Gastrocnemius medialis (tissue), 4 donors: ENCODE measurements around the gene EME1. TPM values are rescaled to one million over a fixed set of nuclear protein-coding genes. Genes with fewer than 3 reads are reported as not detected.
"Not testable (repeated sequence)": the region's sequence is repeated elsewhere in the genome, so short reads cannot be mapped to it uniquely, and the experiment has no call there.

Experiments used
- ATAC-seq, 2 donors: fragments of 150-250 bp; one replicate each; pipeline ENCODE4 v1.9.1; 2016
- DNase-seq, 2 donors: peaks; one replicate each; pipeline ENCODE4 v3.0.0-alpha.2; 2019
- H3K27ac ChIP-seq, 4 donors: fragments of 200-600 bp; sonication (generic); 1 replicate in 1 of 4; 2 replicates in 3 of 4; pipeline ENCODE4 v1.5.1; 2016 to 2018; ENCODE audit warnings: mild to moderate bottlenecking in 2 of 4, moderate library complexity in 1 of 4
- H3K27me3 ChIP-seq, 3 donors: fragments of 200-600 bp; sonication (generic) in 2 of 3; 1 replicate in 1 of 3; 2 replicates in 2 of 3; pipeline versions ENCODE4 v1.5.1 to v1.6.0; 2016 to 2019; ENCODE audit warnings: mild to moderate bottlenecking in 1 of 3, moderate library complexity in 1 of 3
- H3K36me3 ChIP-seq, 2 donors: fragments of 200-600 bp; sonication (generic) in 1 of 2; one replicate each; pipeline ENCODE4 v1.5.1; 2017 to 2018
- H3K4me1 ChIP-seq, 2 donors: fragments of 200-600 bp; sonication (generic) in 1 of 2; one replicate each; pipeline ENCODE4 v1.5.1; 2016 to 2017; ENCODE audit warnings: mild to moderate bottlenecking in 2 of 2
- H3K4me3 ChIP-seq, 4 donors: fragments of 200-600 bp; sonication (generic) in 3 of 4; 1 replicate in 1 of 4; 2 replicates in 3 of 4; pipeline ENCODE4 v1.5.1; 2016 to 2019; ENCODE audit warnings: mild to moderate bottlenecking in 2 of 4
- H3K9me3 ChIP-seq, 3 donors: fragments of 200-600 bp; sonication (generic) in 2 of 3; 1 replicate in 1 of 3; 2 replicates in 2 of 3; pipeline ENCODE4 v1.5.1; 2016 to 2019
- CTCF ChIP-seq, 5 experiments: fragments of 450-650 bp in 3 of 5; fragments of 200-600 bp in 2 of 5; sonication (generic) in 2 of 5; IDR thresholded peaks in 4 of 5; conservative IDR thresholded peaks in 1 of 5; 1 replicate in 4 of 5; 2 replicates in 1 of 5; pipeline ENCODE4 v1.5.1; 2016 to 2019; ENCODE audit warnings: antibody characterized with exemption in 5 of 5, mild to moderate bottlenecking in 3 of 5, moderate library complexity in 3 of 5
- POLR2A ChIP-seq, 2 donors: fragments of 450-650 bp; IDR thresholded peaks; one replicate each; pipeline ENCODE4 v1.6.1; 2017; ENCODE audit warnings: antibody characterized with exemption in 2 of 2, mild to moderate bottlenecking in 2 of 2, moderate library complexity in 2 of 2
- in situ Hi-C, 4 donors: fragments of 200-750 bp; cut with MboI; loops; one replicate each; pipeline versions ENCODE4 v1.15.0 to v1.8.0; 2017; ENCODE audit warnings: low sequenced_read_pairs in 4 of 4
- intact Hi-C: fragments of 100-400 bp; cut with DNase I; formaldehyde crosslinking; loops from one replicate; pipeline ENCODE4 v1.15.1; 2023; ENCODE audit warnings: low total_unique reads
- total RNA-seq, 4 donors: library from RNA; depleted of rRNA; stranded (reverse); fragments of >200 nt; gene quantifications; one replicate each; pipeline versions ENCODE4 v1.1.0 to v1.2.3, GENCODE V29; 2016

EME1 gene
- total RNA-seq, 4 donors from 2014 or later, result 0.82 to 0.95 TPM; not detected in 2

GRCh38 chr17:50424996-50425681 is 52.1 kb downstream of the EME1 start:
- TF ChIP-seq CTCF (IDR thresholded peaks at IDR 0.05 in 4 of 5, conservative IDR thresholded peaks at IDR 0.05 in 1 of 5) (no peak), POLR2A (IDR thresholded peaks at IDR 0.05) (no peak)
- intact Hi-C loops (loop anchor here (5.0 to 10.0 kb wide), 3 partner anchors 248 to 520 kb away; partner anchors contain the start of gene PDK2), in situ Hi-C loops (loop anchor here in 1 of 4 donors (10.0 kb wide), 1 partner anchor 50 kb away; the partner anchor contains the start of gene RSAD1)
- Histone ChIP-seq H3K4me1 (peaks cover 33 to 43% of the 10 kb centered on the region in 2 donors), H3K9me3 (no peaks in the 10 kb centered on the region), H3K27me3 (no peaks in the 10 kb centered on the region), H3K4me3 (peak overlapping the region; percentile 68 to 94 (median 86)), H3K36me3 (no peaks in the 10 kb centered on the region), H3K27ac (peak overlapping the region; percentile 93 to 96 (median 94))
- no peak for DNase-seq
- no peak for ATAC-seq

GRCh38 chr17:50425682-50426471 is 52.8 kb downstream of the EME1 start, which contains the start of gene ACSF2:
ACSF2 (plus strand) TSS chr17:50426218; CDS start chr17:50426262, 44 bp downstream.
- Histone ChIP-seq H3K4me1 (peaks cover 40 to 50% of the 10 kb centered on the region in 2 donors), H3K4me3 (peak within 1 kb of the TSS; percentile 68 to 94 (median 86)), H3K27me3 (no peaks in the 10 kb centered on the region), H3K27ac (peak within 1 kb of the TSS; percentile 93 to 96 (median 94)), H3K36me3 (no peaks in the 10 kb centered on the region), H3K9me3 (no peaks in the 10 kb centered on the region)
- DNase-seq (peak; percentile 69 to 77), ATAC-seq (peak; percentile 48 to 55)
- intact Hi-C loops (loop anchor here (2.0 to 10.0 kb wide), 4 partner anchors 53 to 519 kb away; partner anchors contain the start of genes PDK2 and RSAD1), in situ Hi-C loops (loop anchor here in 1 of 4 donors (10.0 kb wide), 1 partner anchor 49 kb away; the partner anchor contains the start of gene RSAD1)
- TF ChIP-seq CTCF (IDR thresholded peaks at IDR 0.05 in 4 of 5, conservative IDR thresholded peaks at IDR 0.05 in 1 of 5) (no peak), POLR2A (IDR thresholded peaks at IDR 0.05) (peak; percentile 81 to 88)

- in situ Hi-C loops, result loop anchor here in 1 of 4 donors (10.0 kb wide), 1 partner anchor 48 kb away; the partner anchor contains the start of gene RSAD1
- intact Hi-C loops, result loop anchor here (2.0 to 10.0 kb wide), 4 partner anchors 52 to 518 kb away; partner anchors contain the start of genes PDK2 and RSAD1
- H3K4me3 ChIP-seq, result peak overlapping the region; percentile 68 to 94 (median 86)
- ATAC-seq, result peak in 1 of 2 donors; percentile 1
- H3K9me3 ChIP-seq, result no peaks in the 10 kb centered on the region
- peaks cover 46 to 55% of the 10 kb centered on the region in 2 donors for H3K4me1 ChIP-seq
- DNase-seq, result no peak
- H3K36me3 ChIP-seq, result no peaks in the 10 kb centered on the region
- no peaks in the 10 kb centered on the region for H3K27me3 ChIP-seq
- TF ChIP-seq CTCF (IDR thresholded peaks at IDR 0.05 in 4 of 5, conservative IDR thresholded peaks at IDR 0.05 in 1 of 5) (no peak), POLR2A (IDR thresholded peaks at IDR 0.05) (no peak)
- peak overlapping the region; percentile 93 to 96 (median 94) for H3K27ac ChIP-seq
Measured at GRCh38 chr17:50426472-50426782, 53.4 kb downstream of the EME1 start.

GRCh38 chr17:50426814-50427787 is 54.1 kb downstream of the EME1 start:
- peak overlapping the region; percentile 68 to 94 (median 86) for H3K4me3 ChIP-seq
- ATAC-seq (peak; percentile 37 to 43), DNase-seq (peak; percentile 31 to 61)
- TF ChIP-seq POLR2A (IDR thresholded peaks at IDR 0.05) (peak in 1 of 2 donors; percentile 26), CTCF (IDR thresholded peaks at IDR 0.05 in 4 of 5, conservative IDR thresholded peaks at IDR 0.05 in 1 of 5) (peak in 1 of 5 experiments; percentile 16)
- intact Hi-C loops (loop anchor here (2.0 to 10.0 kb wide), 4 partner anchors 52 to 518 kb away; partner anchors contain the start of genes PDK2 and RSAD1), in situ Hi-C loops (loop anchor here in 1 of 4 donors (10.0 kb wide), 1 partner anchor 48 kb away; the partner anchor contains the start of gene RSAD1)
- peaks cover 53 to 58% of the 10 kb centered on the region in 2 donors for H3K4me1 ChIP-seq
- peak overlapping the region; percentile 93 to 96 (median 94) for H3K27ac ChIP-seq
- H3K9me3 ChIP-seq, result no peaks in the 10 kb centered on the region
- H3K36me3 ChIP-seq, result no peaks in the 10 kb centered on the region
- H3K27me3 ChIP-seq, result no peaks in the 10 kb centered on the region

- H3K9me3 ChIP-seq, H3K36me3 ChIP-seq, ATAC-seq, H3K27me3 ChIP-seq, DNase-seq: not testable (repeated sequence)
- H3K4me1 ChIP-seq, result peaks cover 62 to 68% of the 10 kb centered on the region in 2 donors
- intact Hi-C loops, result loop anchor here (5.0 to 10.0 kb wide), 3 partner anchors 251 to 517 kb away; partner anchors contain the start of gene PDK2
- H3K4me3 ChIP-seq, result peak overlapping the region in 2 of 4 donors; percentile 81 to 90
- H3K27ac ChIP-seq, result peak overlapping the region; percentile 93 to 96 (median 94)
- in situ Hi-C loops, result loop anchor here in 1 of 4 donors (10.0 kb wide), 1 partner anchor 47 kb away; the partner anchor contains the start of gene RSAD1
Measured at GRCh38 chr17:50428126-50428525, 55.1 kb downstream of the EME1 start.
